HL-60 (cell line): ENCODE measurements around the gene ELL2.

Source experiments
- CTCF ChIP-seq: IDR thresholded peaks from one replicate; pipeline ENCODE4 v1.5.1; 2011; ENCODE audit warnings: low read length, control low read depth, inconsistent platforms; ENCODE audit not compliant: insufficient read depth
- SPI1 ChIP-seq: IDR thresholded peaks from 2 replicates; pipeline ENCODE4 v1.6.1; 2012; ENCODE audit warnings: low read depth, mild to moderate bottlenecking, borderline replicate concordance

- TF ChIP-seq SPI1, result no peak
- TF ChIP-seq CTCF, result no peak
Measured at GRCh38 chr5:95986001-95986400, 24.4 kb upstream of the ELL2 start.
